Measurements from ENCODE around the gene ATIC.

Gene ATIC

DNA sequence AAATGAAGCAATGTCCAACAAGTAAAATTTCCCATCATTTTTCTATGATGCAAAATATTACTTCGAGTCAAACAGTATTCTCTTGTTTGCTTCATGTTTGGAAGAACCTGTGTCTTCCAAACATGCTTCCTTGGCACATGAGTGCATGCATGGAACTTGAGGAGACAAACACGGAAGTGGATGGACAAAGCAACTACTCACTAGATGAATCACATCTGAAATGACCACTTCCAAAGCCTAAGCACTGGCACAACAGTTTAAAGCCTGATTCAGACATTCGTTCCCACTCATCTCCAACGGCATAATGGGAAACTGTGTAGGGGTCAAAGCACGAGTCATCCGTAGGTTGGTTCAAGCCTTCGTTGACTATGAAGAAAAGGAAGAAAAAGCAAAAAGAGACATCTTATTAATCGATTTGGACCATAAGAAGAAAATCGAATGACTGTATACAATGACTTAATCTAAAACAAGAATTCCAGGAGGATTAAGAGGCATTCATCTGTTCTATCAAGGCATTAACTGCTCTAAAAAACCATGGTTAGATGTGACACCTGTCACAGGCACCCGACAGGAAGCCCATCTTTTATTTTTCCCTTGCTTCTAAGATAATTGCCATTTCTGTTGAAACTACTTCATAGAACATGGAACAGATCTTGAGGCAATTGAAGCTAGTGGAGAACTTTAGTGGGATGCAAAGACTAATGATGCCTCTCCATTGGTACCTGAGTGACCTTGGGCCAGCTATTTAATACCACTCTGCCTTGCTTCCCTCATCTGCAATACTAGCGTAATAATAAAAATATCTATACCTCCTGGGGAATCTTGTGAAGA, 56.0 kb downstream of the ATIC start:
- no peaks in the 10 kb centered on the region for H3K36me3 ChIP-seq (ENCODE audit: insufficient read depth, low read length)
- H3F3A ChIP-seq (ENCODE audit: low read depth), result no peaks in the 10 kb centered on the region
- H3K9me3 ChIP-seq (ENCODE audit: insufficient read depth, low read depth, low read length), result no peaks in the 10 kb centered on the region
- no peaks in the 10 kb centered on the region for H3K4me1 ChIP-seq (ENCODE audit: insufficient read depth, low read length, poor library complexity, severe bottlenecking)
- no peak overlapping the region for H3K4me3 ChIP-seq (ENCODE audit: low read length, poor library complexity, severe bottlenecking)
- no peaks in the 10 kb centered on the region for H3K27me3 ChIP-seq (ENCODE audit: insufficient read depth, low read length, poor library complexity, severe bottlenecking)
- no peaks in the 10 kb centered on the region for H3K79me2 ChIP-seq (ENCODE audit: insufficient read depth, low read length)
- no peaks in the 10 kb centered on the region for H4K20me1 ChIP-seq (ENCODE audit: insufficient read depth, low read length, poor library complexity, severe bottlenecking)
- H3K4me2 ChIP-seq (ENCODE audit: low read depth, low read length, poor library complexity, severe bottlenecking), result no peak overlapping the region
- no peak for TF ChIP-seq EZH2phosphoT487 (IDR thresholded peaks at IDR 0.05; ENCODE audit: borderline replicate concordance)
- TF ChIP-seq, protein P1, sequence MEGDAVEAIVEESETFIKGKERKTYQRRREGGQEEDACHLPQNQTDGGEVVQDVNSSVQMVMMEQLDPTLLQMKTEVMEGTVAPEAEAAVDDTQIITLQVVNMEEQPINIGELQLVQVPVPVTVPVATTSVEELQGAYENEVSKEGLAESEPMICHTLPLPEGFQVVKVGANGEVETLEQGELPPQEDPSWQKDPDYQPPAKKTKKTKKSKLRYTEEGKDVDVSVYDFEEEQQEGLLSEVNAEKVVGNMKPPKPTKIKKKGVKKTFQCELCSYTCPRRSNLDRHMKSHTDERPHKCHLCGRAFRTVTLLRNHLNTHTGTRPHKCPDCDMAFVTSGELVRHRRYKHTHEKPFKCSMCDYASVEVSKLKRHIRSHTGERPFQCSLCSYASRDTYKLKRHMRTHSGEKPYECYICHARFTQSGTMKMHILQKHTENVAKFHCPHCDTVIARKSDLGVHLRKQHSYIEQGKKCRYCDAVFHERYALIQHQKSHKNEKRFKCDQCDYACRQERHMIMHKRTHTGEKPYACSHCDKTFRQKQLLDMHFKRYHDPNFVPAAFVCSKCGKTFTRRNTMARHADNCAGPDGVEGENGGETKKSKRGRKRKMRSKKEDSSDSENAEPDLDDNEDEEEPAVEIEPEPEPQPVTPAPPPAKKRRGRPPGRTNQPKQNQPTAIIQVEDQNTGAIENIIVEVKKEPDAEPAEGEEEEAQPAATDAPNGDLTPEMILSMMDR (conservative IDR thresholded peaks at IDR 0.05; ENCODE audit: low read length), result no peak
- H3K9me2 ChIP-seq (replicated peaks; ENCODE audit: low read depth, low read length), result no peaks in the 10 kb centered on the region
- H3K9ac ChIP-seq (ENCODE audit: low read depth, low read length, poor library complexity, severe bottlenecking), result no peak overlapping the region
- H2AFZ ChIP-seq (ENCODE audit: low read length), result no peak overlapping the region

DNA sequence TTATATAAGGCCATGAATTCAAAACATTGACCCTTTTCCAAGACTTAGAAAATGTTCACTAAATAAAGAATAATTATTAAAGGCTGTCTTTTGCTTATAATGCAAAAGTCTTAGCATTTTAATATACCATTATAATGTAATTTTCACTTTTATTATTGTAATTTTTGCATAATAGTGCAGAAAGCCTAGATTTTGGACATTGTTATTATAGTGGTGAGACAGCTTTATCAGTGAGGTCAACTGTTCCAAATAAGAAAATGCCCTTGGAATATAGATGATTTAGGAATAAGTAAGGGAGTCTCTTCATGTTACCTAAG, 56.6 kb downstream of the ATIC start:
- Histone ChIP-seq H3K27me3 (ENCODE audit: insufficient read depth, low read length, poor library complexity, severe bottlenecking) (no peaks in the 10 kb centered on the region), H3K79me2 (ENCODE audit: insufficient read depth, low read length) (no peaks in the 10 kb centered on the region), H3F3A (ENCODE audit: low read depth) (no peaks in the 10 kb centered on the region), H2AFZ (ENCODE audit: low read length) (no peak overlapping the region), H3K9me2 (replicated peaks; ENCODE audit: low read depth, low read length) (no peaks in the 10 kb centered on the region), H3K4me3 (ENCODE audit: low read length, poor library complexity, severe bottlenecking) (no peak overlapping the region), H3K4me1 (ENCODE audit: insufficient read depth, low read length, poor library complexity, severe bottlenecking) (no peaks in the 10 kb centered on the region), H3K9me3 (ENCODE audit: insufficient read depth, low read depth, low read length) (no peaks in the 10 kb centered on the region), H4K20me1 (ENCODE audit: insufficient read depth, low read length, poor library complexity, severe bottlenecking) (no peaks in the 10 kb centered on the region), H3K9ac (ENCODE audit: low read depth, low read length, poor library complexity, severe bottlenecking) (no peak overlapping the region), H3K36me3 (ENCODE audit: insufficient read depth, low read length) (no peaks in the 10 kb centered on the region), H3K4me2 (ENCODE audit: low read depth, low read length, poor library complexity, severe bottlenecking) (no peak overlapping the region)
- TF ChIP-seq, protein P1 (conservative IDR thresholded peaks at IDR 0.05; ENCODE audit: low read length), result no peak
- TF ChIP-seq EZH2phosphoT487 (IDR thresholded peaks at IDR 0.05; ENCODE audit: borderline replicate concordance), result no peak

DNA sequence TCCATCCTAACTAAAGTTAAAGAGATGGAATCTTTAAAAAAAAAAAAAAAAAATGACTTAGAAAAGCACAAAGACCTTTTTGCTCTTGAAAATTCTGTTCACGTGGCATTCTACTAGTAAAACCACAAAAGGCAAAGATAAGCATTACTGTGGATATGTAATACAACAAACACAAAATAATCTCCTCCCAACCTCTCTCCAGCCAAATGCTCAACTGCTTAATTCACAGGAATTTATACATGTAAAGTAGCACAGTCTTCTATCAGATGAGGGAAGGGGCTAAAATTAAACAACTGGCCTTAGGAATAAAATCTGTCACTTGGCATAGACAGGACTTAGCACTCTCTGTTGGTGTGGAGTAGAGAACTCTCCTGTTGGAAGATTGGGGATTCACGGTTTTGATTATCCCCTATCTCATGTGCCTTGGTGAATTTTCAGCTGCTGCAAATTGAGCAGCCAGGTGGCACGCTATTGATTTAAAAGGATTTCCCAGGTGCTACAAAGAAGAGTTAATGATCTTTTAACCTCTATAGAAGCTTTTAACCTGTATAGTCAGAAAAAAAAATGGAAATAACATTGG, 57.4 kb downstream of the ATIC start:
- Histone ChIP-seq H3K4me2 (ENCODE audit: low read depth, low read length, poor library complexity, severe bottlenecking) (no peak overlapping the region), H2AFZ (ENCODE audit: low read length) (no peak overlapping the region), H3K9ac (ENCODE audit: low read depth, low read length, poor library complexity, severe bottlenecking) (no peak overlapping the region), H4K20me1 (ENCODE audit: insufficient read depth, low read length, poor library complexity, severe bottlenecking) (no peaks in the 10 kb centered on the region), H3K4me1 (ENCODE audit: insufficient read depth, low read length, poor library complexity, severe bottlenecking) (no peaks in the 10 kb centered on the region), H3K9me2 (replicated peaks; ENCODE audit: low read depth, low read length) (no peaks in the 10 kb centered on the region), H3F3A (ENCODE audit: low read depth) (no peaks in the 10 kb centered on the region), H3K36me3 (ENCODE audit: insufficient read depth, low read length) (no peaks in the 10 kb centered on the region), H3K9me3 (ENCODE audit: insufficient read depth, low read depth, low read length) (no peaks in the 10 kb centered on the region), H3K27me3 (ENCODE audit: insufficient read depth, low read length, poor library complexity, severe bottlenecking) (no peaks in the 10 kb centered on the region), H3K79me2 (ENCODE audit: insufficient read depth, low read length) (no peaks in the 10 kb centered on the region), H3K4me3 (ENCODE audit: low read length, poor library complexity, severe bottlenecking) (no peak overlapping the region)
- TF ChIP-seq, protein P1 (conservative IDR thresholded peaks at IDR 0.05; ENCODE audit: low read length), result no peak
- TF ChIP-seq EZH2phosphoT487 (IDR thresholded peaks at IDR 0.05; ENCODE audit: borderline replicate concordance), result no peak
